HCT116 (cell line): ENCODE data around the gene CRISPLD2. TPM values are rescaled to one million over a fixed set of nuclear protein-coding genes. Genes with fewer than 3 reads are reported as not detected.
A peak's percentile ranks its signal among the peaks of the same experiment; 100 is the strongest.

Experiments used
- ATAC-seq: fragments of 200-7000 bp; cut with Tn5 transposase; 2 replicates; pipeline ENCODE4 v1.9.1; 2020; ENCODE audit warnings: mild to moderate bottlenecking, moderate library complexity
- BruUV-seq: library from RNA; stranded (reverse); fragments of 400-500 nt; replicated peaks from 2 replicates; lab custom pipeline; 2021; lab: Mats Ljungman, UMichigan
- CTCF ChIA-PET: fragments of 300-600 bp; sonication (Branson Sonifier 250); formaldehyde crosslinking; loops from one replicate; lab custom pipeline; 2021; ENCODE audit warnings: antibody characterized with exemption; lab: Charles Lee
- POLR2A ChIA-PET: fragments of 300-600, 350-600 bp; sonication (Branson Sonifier 250); formaldehyde crosslinking; loops from one replicate; lab custom pipeline; 2021; ENCODE audit warnings: antibody characterized with exemption; lab: Charles Lee
- RAD21 ChIA-PET, 2 experiments: fragments of 300-600 bp; sonication (Branson Sonifier 250); formaldehyde crosslinking; loops; one replicate each; lab custom pipeline; 2023; ENCODE audit warnings: low total read pairs in 2 of 2; ENCODE audit not compliant: uncharacterized antibody in 2 of 2, unreplicated experiment in 2 of 2, low non-redundant PET in 1 of 2; lab: Charles Lee
- DNase-seq: peaks from one replicate; pipeline ENCODE4 v3.0.0-alpha.2; 2010; ENCODE audit warnings: low read depth, low spot score
- H2AFZ ChIP-seq: fragments of 200-600 bp; shearing (Covaris generic), sonication (generic); 2 replicates; pipeline ENCODE4 v1.6.1; 2017; ENCODE audit warnings: low read depth, mixed run types, mixed read lengths, antibody characterized with exemption, low read length; ENCODE audit not compliant: poor library complexity, severe bottlenecking
- H3K27ac ChIP-seq: 2 replicates; pipeline ENCODE4 v1.5.1; 2012; ENCODE audit warnings: low read depth, low read length
- H3K27me3 ChIP-seq: fragments of 200-600 bp; sonication (generic); 2 replicates; pipeline ENCODE4 v1.6.1; 2016; ENCODE audit warnings: mixed run types, low read length, mixed read lengths; ENCODE audit not compliant: insufficient read depth
- H3K36me3 ChIP-seq, 2 experiments: fragments of 200-500 bp in 1 of 2; fragments of 200-600 bp in 1 of 2; sonication (Bioruptor generic) in 1 of 2; sonication (generic) in 1 of 2; 2 replicates each; pipeline versions ENCODE4 v1.5.1 to v1.6.1; 2014 to 2016; ENCODE audit warnings: low read length in 2 of 2, inconsistent platforms in 1 of 2, mixed read lengths in 1 of 2, mixed run types in 1 of 2; ENCODE audit not compliant: insufficient read depth in 2 of 2, control insufficient read depth in 1 of 2
- H3K4me1 ChIP-seq, 2 experiments: fragments of 200-600 bp in 1 of 2; sonication (generic) in 1 of 2; 2 replicates each; pipeline versions ENCODE4 v1.5.1 to v1.6.1; 2012 to 2017; ENCODE audit warnings: low read length in 2 of 2, inconsistent platforms in 1 of 2, mild to moderate bottlenecking in 1 of 2, mixed read lengths in 1 of 2, mixed run types in 1 of 2, moderate library complexity in 1 of 2; ENCODE audit not compliant: insufficient read depth in 2 of 2, control insufficient read depth in 1 of 2
- H3K4me2 ChIP-seq: fragments of 200-600 bp; sonication (generic); 2 replicates; pipeline ENCODE4 v1.6.1; 2017; ENCODE audit warnings: mixed run types, low read length, mixed read lengths
- H3K4me3 ChIP-seq, 2 experiments: fragments of 200-600 bp in 1 of 2; sonication (generic) in 1 of 2; replicated peaks in 1 of 2; 2 replicates each; pipeline ENCODE4 v1.5.1; 2011 to 2016; ENCODE audit warnings: low read length in 2 of 2, control low read depth in 1 of 2, low read depth in 1 of 2, mild to moderate bottlenecking in 1 of 2, mixed read lengths in 1 of 2, mixed run types in 1 of 2
- H3K79me2 ChIP-seq: fragments of 200-600 bp; sonication (generic); 2 replicates; pipeline ENCODE4 v1.6.1; 2017; ENCODE audit warnings: mild to moderate bottlenecking, mixed run types, low read length, moderate library complexity, mixed read lengths; ENCODE audit not compliant: insufficient read depth
- H3K9ac ChIP-seq: fragments of 200-600 bp; sonication (generic); 2 replicates; pipeline ENCODE4 v1.6.1; 2016; ENCODE audit warnings: low read length, mixed read lengths
- H3K9me2 ChIP-seq: fragments of 200-600 bp; sonication (generic), shearing (Covaris generic); 2 replicates; pipeline ENCODE4 v1.6.1; 2017; ENCODE audit warnings: mixed run types, mild to moderate bottlenecking, moderate library complexity; ENCODE audit not compliant: insufficient read depth
- H3K9me3 ChIP-seq, 2 experiments: fragments of 200-500 bp in 1 of 2; fragments of 200-600 bp in 1 of 2; sonication (Bioruptor generic) in 1 of 2; sonication (generic) in 1 of 2; 2 replicates each; pipeline ENCODE4 v1.6.1; 2014 to 2017; ENCODE audit warnings: low read length in 2 of 2, mixed read lengths in 2 of 2, inconsistent platforms in 1 of 2, low read depth in 1 of 2, mild to moderate bottlenecking in 1 of 2, mixed run types in 1 of 2, moderate library complexity in 1 of 2; ENCODE audit not compliant: control insufficient read depth in 1 of 2, insufficient read depth in 1 of 2
- H4K20me1 ChIP-seq: fragments of 200-600 bp; sonication (generic), shearing (Covaris generic); 2 replicates; pipeline ENCODE4 v1.6.1; 2017; ENCODE audit warnings: mixed run types, mild to moderate bottlenecking, moderate library complexity; ENCODE audit not compliant: insufficient read depth
- ATF3 ChIP-seq: IDR thresholded peaks from 2 replicates; pipeline ENCODE4 v1.6.1; 2012
- CBX3 ChIP-seq: IDR thresholded peaks from 2 replicates; pipeline ENCODE4 v1.6.1; 2012; ENCODE audit warnings: low read depth
- CEBPB ChIP-seq: IDR thresholded peaks from 2 replicates; pipeline ENCODE4 v1.6.1; 2012; ENCODE audit warnings: low read depth
- ELF1 ChIP-seq: IDR thresholded peaks from 2 replicates; pipeline ENCODE4 v1.6.1; 2012; ENCODE audit warnings: low read depth, borderline replicate concordance
- EZH2 ChIP-seq: fragments of 200-600 bp; sonication (generic); IDR thresholded peaks from 2 replicates; pipeline ENCODE4 v1.6.1; 2017; ENCODE audit warnings: antibody characterized with exemption, mixed run types
- JUND ChIP-seq: IDR thresholded peaks from 2 replicates; pipeline ENCODE4 v1.6.1; 2012
- MAX ChIP-seq: IDR thresholded peaks from 2 replicates; pipeline ENCODE4 v1.6.1; 2012
- POLR2A ChIP-seq: IDR thresholded peaks from 2 replicates; pipeline ENCODE4 v1.7.0; 2011; ENCODE audit warnings: borderline replicate concordance; ENCODE audit not compliant: insufficient read depth, insufficient read length; ENCODE audit errors: extremely low read depth
- SIN3A ChIP-seq: IDR thresholded peaks from 2 replicates; pipeline ENCODE4 v1.6.1; 2012; ENCODE audit warnings: low read depth
- SP1 ChIP-seq: IDR thresholded peaks from 2 replicates; pipeline ENCODE4 v1.6.1; 2012; ENCODE audit warnings: low read depth
- SRF ChIP-seq: IDR thresholded peaks from 2 replicates; pipeline ENCODE4 v1.6.1; 2012; ENCODE audit warnings: low read depth
- TCF7L2 ChIP-seq: IDR thresholded peaks from 2 replicates; pipeline ENCODE4 v1.7.0; 2011; ENCODE audit warnings: borderline replicate concordance, inconsistent platforms; ENCODE audit not compliant: insufficient read depth, insufficient read length; ENCODE audit errors: extremely low read depth
- YY1 ChIP-seq: IDR thresholded peaks from 2 replicates; pipeline ENCODE4 v1.6.1; 2011; ENCODE audit warnings: low read length, low read depth, moderate library complexity, mild to moderate bottlenecking; ENCODE audit not compliant: insufficient replicate concordance; ENCODE audit errors: extremely low read depth
- ZBTB33 ChIP-seq: IDR thresholded peaks from 2 replicates; pipeline ENCODE4 v1.6.1; 2011; ENCODE audit warnings: mild to moderate bottlenecking, low read length, moderate library complexity; ENCODE audit not compliant: insufficient replicate concordance; ENCODE audit errors: extremely low read depth
- ZFX ChIP-seq: fragments of 450-650 bp; IDR thresholded peaks from 2 replicates; pipeline ENCODE4 v1.6.1; 2017
- ZNF274 ChIP-seq: fragments of 200-500 bp; sonication (Bioruptor generic); IDR thresholded peaks from 2 replicates; pipeline ENCODE4 v1.6.1; 2014; ENCODE audit warnings: mild to moderate bottlenecking, low read depth, low read length, inconsistent platforms
- intact Hi-C: fragments of 100-400 bp; cut with micrococcal nuclease; formaldehyde crosslinking; loops from 2 replicates; pipeline ENCODE4 v1.10.0; 2022
- total RNA-seq: library from RNA; stranded (reverse); gene quantifications from one replicate; pipeline ENCODE4 v1.2.1, GENCODE V29; 2021; ENCODE audit not compliant: unreplicated experiment

The CRISPLD2 gene
- total RNA-seq, 1 experiment from 2014 or later, result 4.6 TPM

GRCh38 chr16:84896847-84897246, 77.1 kb downstream of the CRISPLD2 start:
- Histone ChIP-seq H4K20me1 (no peaks in the 10 kb centered on the region), H3K4me3 (no peak overlapping the region), H3K4me1 (peaks cover 0 to 5% of the 10 kb centered on the region in 2 experiments; a peak in 1 of 4 replicates), H3K27ac (no peak overlapping the region), H3K9me3 (no peaks in the 10 kb centered on the region), H3K36me3 (no peaks in the 10 kb centered on the region), H3K27me3 (no peaks in the 10 kb centered on the region), H3K9ac (no peak overlapping the region), H3K4me2 (no peak overlapping the region), H3K9me2 (no peaks in the 10 kb centered on the region), H3K79me2 (no peaks in the 10 kb centered on the region), H2AFZ (no peak overlapping the region)
- POLR2A ChIA-PET, result no interaction called here
- no TSS peak for BruUV-seq
- DNase-seq (no peak), ATAC-seq (0 out of 2 replicates have a peak, but pooled peaks have one; percentile 42)
- intact Hi-C loops, result no loop called here
- CTCF ChIA-PET, result interaction anchor here (0.6 kb wide), 1 partner anchor 15 kb away, joined by 4 read pairs; no protein-coding TSS in a partner anchor
- no peak for TF ChIP-seq ZNF274
- no peak for TF ChIP-seq CEBPB
- RAD21 ChIA-PET, result no interaction called here

GRCh38 chr16:84897911-84898377, 78.2 kb downstream of the CRISPLD2 start:
- H3K9ac ChIP-seq, result no peak overlapping the region
- POLR2A ChIA-PET, result no interaction called here
- intact Hi-C loops, result no loop called here
- H3K4me1 ChIP-seq, result peaks cover 0 to 5% of the 10 kb centered on the region in 2 experiments; a peak in 1 of 4 replicates
- no peak overlapping the region for H3K4me2 ChIP-seq
- no TSS peak for BruUV-seq
- no peaks in the 10 kb centered on the region for H3K9me3 ChIP-seq
- CTCF ChIA-PET, result no interaction called here
- no peak overlapping the region for H3K4me3 ChIP-seq
- DNase-seq (no peak), ATAC-seq (no peak)
- no peaks in the 10 kb centered on the region for H3K27me3 ChIP-seq
- no peaks in the 10 kb centered on the region for H3K36me3 ChIP-seq
- H3K79me2 ChIP-seq, result no peaks in the 10 kb centered on the region
- H3K9me2 ChIP-seq, result no peaks in the 10 kb centered on the region
- RAD21 ChIA-PET, result no interaction called here
- TF ChIP-seq MAX (no peak), EZH2 (no peak), SIN3A (no peak), ZBTB33 (no peak), TCF7L2 (no peak), ZFX (no peak), SRF (no peak), SP1 (no peak), POLR2A (no peak), ELF1 (no peak), YY1 (no peak), ZNF274 (no peak), CBX3 (no peak), ATF3 (no peak), JUND (no peak)
- H2AFZ ChIP-seq, result no peak overlapping the region
- no peaks in the 10 kb centered on the region for H4K20me1 ChIP-seq
- H3K27ac ChIP-seq, result no peak overlapping the region
